Limb (tissue), 2 donors: ENCODE measurements around the gene LOC101059915.
A peak's percentile ranks its signal among the peaks of the same experiment; 100 is the strongest.

Source experiments
- DNase-seq, 2 donors: peaks; one replicate each; pipeline ENCODE4 v3.0.0-alpha.2; 2016; ENCODE audit errors: extremely low spot score in 2 of 2

LOC101059915 gene

GRCh38 chrX:71667328-71668247 is at the start of gene LOC101059915:
Gene LOC101059915, plus strand, starts transcription at chrX:71667546.
- DNase-seq = no peak

GRCh38 chrX:71617742-71618141 is 49.6 kb upstream of the LOC101059915 start:
- no peak for DNase-seq

- DNase-seq = no peak
These were observed 49.0 kb upstream of the LOC101059915 start, which contains the start of gene CXCR3 for GRCh38 chrX:71618303-71618721. Gene CXCR3, minus strand, starts transcription at chrX:71618511. Its CDS starts 62 bp downstream, at chrX:71618449.

DNA sequence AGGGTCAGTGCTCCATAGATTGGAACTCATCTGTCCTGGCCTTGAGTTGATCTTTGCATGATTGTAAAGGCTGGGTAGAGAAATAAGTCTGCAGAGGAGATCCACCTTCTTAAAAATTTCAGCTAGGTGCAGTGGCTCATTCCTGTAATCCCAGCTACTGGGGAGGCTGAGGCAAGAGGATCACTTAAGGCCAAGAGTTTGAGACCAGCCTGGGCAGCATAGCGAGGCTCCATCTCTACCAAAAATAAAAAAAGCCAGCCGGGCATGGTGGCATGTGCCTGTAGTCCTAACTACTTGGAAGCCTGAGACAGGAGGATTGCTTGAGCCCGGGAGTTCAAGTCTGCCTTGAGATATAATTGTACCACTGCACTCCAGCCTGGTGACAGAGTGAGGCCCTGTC is 48.6 kb upstream of the LOC101059915 start:
- no peak for DNase-seq

- DNase-seq = no peak
These were observed 48.2 kb upstream of the LOC101059915 start for GRCh38 chrX:71619193-71619592.

DNA sequence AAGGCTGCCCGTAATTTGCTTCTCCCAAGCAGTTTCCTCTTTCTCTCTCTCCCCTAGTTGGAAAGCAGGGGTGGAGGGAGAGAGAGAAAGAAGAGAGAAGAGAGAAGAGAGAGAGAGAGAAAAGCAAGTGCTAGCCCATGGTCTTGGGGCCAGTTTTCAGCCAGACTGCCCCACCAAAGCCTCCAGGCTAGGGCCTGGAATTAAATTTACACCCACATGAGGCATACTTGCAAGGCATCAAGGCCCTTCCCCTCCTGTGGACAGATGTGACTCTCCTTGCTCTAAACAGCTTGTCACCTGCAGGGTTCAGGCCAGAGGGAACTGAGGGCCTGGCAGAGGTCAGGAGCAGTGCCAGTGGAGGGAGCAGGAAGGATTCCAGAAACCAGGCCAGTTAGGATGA is 47.4 kb upstream of the LOC101059915 start:
- DNase-seq = no peak

GRCh38 chrX:71621603-71622002 is 45.7 kb upstream of the LOC101059915 start:
- no peak for DNase-seq

GRCh38 chrX:71622032-71622575 is 45.2 kb upstream of the LOC101059915 start:
- DNase-seq = no peak

GRCh38 chrX:71622576-71623450 is 44.5 kb upstream of the LOC101059915 start:
- DNase-seq = peak; percentile 51 to 59

GRCh38 chrX:71623714-71624113 is 43.6 kb upstream of the LOC101059915 start:
- DNase-seq = no peak

GRCh38 chrX:71625471-71625870 is 41.9 kb upstream of the LOC101059915 start:
- DNase-seq = no peak

DNA sequence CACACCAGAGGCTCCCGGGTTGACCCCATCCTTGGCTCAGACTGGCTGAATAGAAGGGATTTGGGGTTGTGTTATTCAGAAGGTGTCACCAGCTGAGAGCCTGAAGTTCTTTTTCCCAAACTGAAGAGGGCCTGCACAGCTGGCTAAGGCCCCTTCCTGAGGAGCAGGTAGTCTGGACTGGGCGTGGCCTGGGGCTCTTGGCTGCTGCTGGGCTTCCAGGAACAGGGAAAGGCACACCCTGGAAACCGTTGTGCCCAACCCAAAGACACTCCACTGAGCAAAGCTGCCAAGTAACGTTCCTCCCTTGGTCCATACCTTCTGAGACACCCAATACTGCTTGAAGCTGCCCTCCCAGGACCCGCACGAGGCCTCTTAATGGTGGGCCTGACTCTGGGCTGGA is 40.8 kb upstream of the LOC101059915 start:
- DNase-seq = no peak

- no peak for DNase-seq
These were observed 39.5 kb upstream of the LOC101059915 start for GRCh38 chrX:71627588-71628404.

- DNase-seq = no peak
These were observed 37.9 kb upstream of the LOC101059915 start for GRCh38 chrX:71629467-71629866.

GRCh38 chrX:71632923-71633657 is 34.3 kb upstream of the LOC101059915 start:
- DNase-seq = no peak

GRCh38 chrX:71634366-71634765 is 33.0 kb upstream of the LOC101059915 start:
- DNase-seq = peak in 1 of 2 donors; percentile 3

GRCh38 chrX:71636438-71637252 is 30.7 kb upstream of the LOC101059915 start:
- DNase-seq = no peak

GRCh38 chrX:71637253-71637618 is 30.1 kb upstream of the LOC101059915 start:
- DNase-seq = no peak

DNA sequence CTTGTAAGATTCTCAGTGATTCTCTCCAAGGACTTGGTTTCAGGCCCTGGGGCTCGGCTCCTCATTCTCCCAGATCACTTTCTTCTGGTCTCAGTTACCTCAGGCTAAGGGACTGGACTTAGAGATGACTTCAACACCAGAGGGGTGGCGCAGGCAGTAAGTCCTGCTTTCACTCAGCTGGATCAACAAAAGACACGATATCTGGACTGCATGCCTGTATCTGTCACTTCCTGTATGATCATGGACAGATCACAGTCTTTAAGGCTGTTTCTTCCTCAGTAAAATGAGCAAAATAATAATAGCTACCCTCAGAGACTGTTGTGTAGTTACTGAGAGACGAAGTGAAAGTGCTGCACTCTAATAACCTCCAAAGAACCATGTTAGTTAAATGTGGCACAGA is 29.5 kb upstream of the LOC101059915 start:
- DNase-seq = no peak
